Nephron (organoid): ENCODE results near the gene NOL12.
"Not testable (repeated sequence)": the region's sequence is repeated elsewhere in the genome, so short reads cannot be mapped to it uniquely, and the experiment has no call there.

Experiments
- H3K27ac Mint-ChIP-seq, 3 experiments: 2 replicates each; pipeline ENCODE4 v1.8.0; 2020; ENCODE audit warnings: mixed read lengths in 3 of 3, mild to moderate bottlenecking in 2 of 3, moderate library complexity in 1 of 3
- H3K27me3 Mint-ChIP-seq: 2 replicates; pipeline ENCODE4 v1.8.0; 2021; ENCODE audit warnings: low read depth, mild to moderate bottlenecking, moderate library complexity, mixed read lengths
- H3K36me3 Mint-ChIP-seq: 2 replicates; pipeline ENCODE4 v1.8.0; 2020; ENCODE audit warnings: low read depth, mixed read lengths
- H3K4me1 Mint-ChIP-seq: 2 replicates; pipeline ENCODE4 v1.8.0; 2020; ENCODE audit warnings: mixed read lengths
- H3K4me3 Mint-ChIP-seq, 3 experiments: 2 replicates each; pipeline ENCODE4 v1.8.0; 2020; ENCODE audit warnings: mild to moderate bottlenecking in 3 of 3, mixed read lengths in 3 of 3, moderate library complexity in 2 of 3
- H3K9me3 Mint-ChIP-seq: 2 replicates; pipeline ENCODE4 v1.8.0; 2020; ENCODE audit warnings: mixed read lengths
- TF ChIP-seq, protein P1 (sequence below), 3 experiments: fragments of 200-600 bp; sonication (generic); IDR thresholded peaks; one replicate each; pipeline ENCODE4 v1.5.0; 2021; ENCODE audit warnings: antibody characterized with exemption in 3 of 3; ENCODE audit not compliant: unreplicated experiment in 3 of 3

The NOL12 gene

DNA sequence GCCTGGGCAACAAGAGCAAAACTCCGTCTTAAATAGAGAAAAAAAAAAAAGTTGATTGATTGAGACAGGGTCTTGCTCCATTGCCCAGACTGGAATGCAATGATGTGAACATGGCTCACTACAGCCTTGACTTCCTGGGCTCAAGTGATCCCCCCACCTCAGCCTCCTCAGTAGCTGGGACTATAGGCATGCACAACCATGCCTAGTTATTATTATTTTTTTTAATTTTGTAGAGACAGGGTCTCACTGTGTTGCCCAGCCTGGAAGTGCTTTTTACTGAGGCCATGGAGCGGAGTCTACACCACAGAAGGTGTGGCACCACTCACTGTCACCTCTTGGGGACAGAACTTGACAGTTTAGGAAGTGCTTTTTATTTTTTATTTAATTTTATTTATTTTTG lies 28.5 kb downstream of the NOL12 start:
- H3K4me1 Mint-ChIP-seq, result no peaks in the 10 kb centered on the region

GRCh38 chr22:37715760-37716159 lies 29.6 kb downstream of the NOL12 start:
- H3K4me3 Mint-ChIP-seq, result no peak overlapping the region
- TF ChIP-seq, protein P1, sequence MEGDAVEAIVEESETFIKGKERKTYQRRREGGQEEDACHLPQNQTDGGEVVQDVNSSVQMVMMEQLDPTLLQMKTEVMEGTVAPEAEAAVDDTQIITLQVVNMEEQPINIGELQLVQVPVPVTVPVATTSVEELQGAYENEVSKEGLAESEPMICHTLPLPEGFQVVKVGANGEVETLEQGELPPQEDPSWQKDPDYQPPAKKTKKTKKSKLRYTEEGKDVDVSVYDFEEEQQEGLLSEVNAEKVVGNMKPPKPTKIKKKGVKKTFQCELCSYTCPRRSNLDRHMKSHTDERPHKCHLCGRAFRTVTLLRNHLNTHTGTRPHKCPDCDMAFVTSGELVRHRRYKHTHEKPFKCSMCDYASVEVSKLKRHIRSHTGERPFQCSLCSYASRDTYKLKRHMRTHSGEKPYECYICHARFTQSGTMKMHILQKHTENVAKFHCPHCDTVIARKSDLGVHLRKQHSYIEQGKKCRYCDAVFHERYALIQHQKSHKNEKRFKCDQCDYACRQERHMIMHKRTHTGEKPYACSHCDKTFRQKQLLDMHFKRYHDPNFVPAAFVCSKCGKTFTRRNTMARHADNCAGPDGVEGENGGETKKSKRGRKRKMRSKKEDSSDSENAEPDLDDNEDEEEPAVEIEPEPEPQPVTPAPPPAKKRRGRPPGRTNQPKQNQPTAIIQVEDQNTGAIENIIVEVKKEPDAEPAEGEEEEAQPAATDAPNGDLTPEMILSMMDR (IDR thresholded peaks at IDR 0.05; ENCODE audit: unreplicated experiment in 3 of 3), result no peak
- H3K4me1 Mint-ChIP-seq, result no peaks in the 10 kb centered on the region
- H3K27me3 Mint-ChIP-seq, result peaks cover 3% of the 10 kb centered on the region
- no peaks in the 10 kb centered on the region for H3K9me3 Mint-ChIP-seq
- no peak overlapping the region for H3K27ac Mint-ChIP-seq
- peaks cover 8% of the 10 kb centered on the region for H3K36me3 Mint-ChIP-seq

More for the DNA sequence above, 28.5 kb downstream of the NOL12 start:
- TF ChIP-seq, protein P1 (IDR thresholded peaks at IDR 0.05; ENCODE audit: unreplicated experiment in 3 of 3), result no peak
- Mint-ChIP-seq H3K9me3 (no peaks in the 10 kb centered on the region), H3K36me3 (peaks cover 12% of the 10 kb centered on the region), H3K27ac (no peak overlapping the region), H3K27me3 (peaks cover 3% of the 10 kb centered on the region), H3K4me3 (no peak overlapping the region)

- Mint-ChIP-seq H3K4me3 (no peak overlapping the region), H3K36me3 (peaks cover 8% of the 10 kb centered on the region), H3K27ac (peak overlapping the region in 2 of 3 experiments; percentile 40 to 67), H3K9me3 (no peaks in the 10 kb centered on the region), H3K27me3 (peaks cover 3% of the 10 kb centered on the region), H3K4me1 (no peaks in the 10 kb centered on the region)
- TF ChIP-seq, protein P1 (IDR thresholded peaks at IDR 0.05; ENCODE audit: unreplicated experiment in 3 of 3), result no peak
Observed at GRCh38 chr22:37716708-37717107, 30.6 kb downstream of the NOL12 start.

DNA sequence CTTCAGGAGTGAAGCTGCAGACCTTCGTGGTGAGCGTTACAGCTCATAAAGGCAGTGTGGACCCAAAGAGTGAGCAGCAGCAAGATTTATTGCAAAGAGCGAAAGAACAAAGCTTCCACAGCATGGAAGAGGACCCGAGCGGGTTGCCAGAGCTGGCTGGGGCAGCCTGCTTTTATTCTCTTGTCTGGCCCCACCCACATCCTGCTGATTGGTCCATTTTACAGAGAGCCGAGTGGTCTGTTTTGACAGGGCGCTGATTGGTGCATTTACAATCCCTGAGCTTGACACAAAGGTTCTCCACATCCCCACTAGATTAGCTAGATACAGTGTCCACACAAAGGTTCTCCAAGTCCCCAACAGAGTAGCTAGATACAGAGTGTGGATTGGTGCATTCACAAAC lies 31.1 kb downstream of the NOL12 start:
- not testable (repeated sequence) for H3K36me3 Mint-ChIP-seq, H3K9me3 Mint-ChIP-seq, H3K4me1 Mint-ChIP-seq, H3K4me3 Mint-ChIP-seq, H3K27me3 Mint-ChIP-seq
- H3K27ac Mint-ChIP-seq, result peak overlapping the region in 2 of 3 experiments; percentile 40 to 67

GRCh38 chr22:37717746-37718305 lies 31.7 kb downstream of the NOL12 start:
- not testable (repeated sequence) for H3K27me3 Mint-ChIP-seq, H3K4me1 Mint-ChIP-seq, H3K4me3 Mint-ChIP-seq, H3K36me3 Mint-ChIP-seq, H3K27ac Mint-ChIP-seq, H3K9me3 Mint-ChIP-seq

DNA sequence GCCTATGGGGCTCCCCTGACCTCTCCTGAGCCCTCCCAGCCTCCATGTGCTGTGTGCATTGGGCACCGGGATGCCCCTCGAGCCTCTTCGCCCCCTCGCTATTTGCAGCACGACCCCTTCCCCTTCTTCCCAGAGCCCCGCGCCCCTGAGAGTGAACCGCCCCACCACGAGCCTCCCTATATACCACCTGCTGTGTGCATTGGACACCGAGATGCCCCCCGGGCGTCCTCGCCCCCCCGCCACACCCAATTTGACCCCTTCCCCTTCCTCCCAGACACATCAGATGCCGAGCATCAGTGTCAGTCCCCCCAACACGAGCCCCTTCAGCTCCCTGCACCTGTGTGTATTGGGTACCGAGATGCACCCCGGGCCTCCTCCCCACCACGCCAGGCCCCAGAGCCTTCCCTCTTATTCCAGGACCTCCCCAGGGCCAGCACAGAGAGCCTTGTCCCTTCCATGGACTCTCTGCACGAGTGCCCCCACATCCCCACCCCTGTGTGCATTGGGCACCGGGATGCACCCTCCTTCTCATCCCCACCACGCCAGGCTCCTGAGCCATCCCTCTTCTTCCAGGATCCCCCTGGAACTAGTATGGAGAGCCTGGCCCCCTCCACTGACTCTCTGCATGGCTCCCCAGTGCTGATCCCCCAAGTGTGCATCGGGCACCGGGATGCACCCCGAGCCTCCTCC lies 39.6 kb downstream of the NOL12 start:
- TF ChIP-seq, protein P1 (IDR thresholded peaks at IDR 0.05; ENCODE audit: unreplicated experiment in 3 of 3), result no peak
- H3K36me3 Mint-ChIP-seq, result peaks cover 20% of the 10 kb centered on the region
- H3K4me1 Mint-ChIP-seq, result peaks cover 16% of the 10 kb centered on the region
- no peaks in the 10 kb centered on the region for H3K27me3 Mint-ChIP-seq
- no peak overlapping the region for H3K27ac Mint-ChIP-seq
- H3K4me3 Mint-ChIP-seq, result no peak overlapping the region
- peaks cover 5% of the 10 kb centered on the region for H3K9me3 Mint-ChIP-seq
